ENCODE results near the gene SLC25A21. TPM values are rescaled to one million over a fixed set of nuclear protein-coding genes. Genes with fewer than 3 reads are reported as not detected.

The SLC25A21 gene
- total and polyA plus RNA-seq, 10 of the 15 experiments (the other 5 are each of a cell fraction or from before 2014, with no cell fraction given), result 0.06 to 0.72 (median 0.17) TPM; not detected in 3

DNA sequence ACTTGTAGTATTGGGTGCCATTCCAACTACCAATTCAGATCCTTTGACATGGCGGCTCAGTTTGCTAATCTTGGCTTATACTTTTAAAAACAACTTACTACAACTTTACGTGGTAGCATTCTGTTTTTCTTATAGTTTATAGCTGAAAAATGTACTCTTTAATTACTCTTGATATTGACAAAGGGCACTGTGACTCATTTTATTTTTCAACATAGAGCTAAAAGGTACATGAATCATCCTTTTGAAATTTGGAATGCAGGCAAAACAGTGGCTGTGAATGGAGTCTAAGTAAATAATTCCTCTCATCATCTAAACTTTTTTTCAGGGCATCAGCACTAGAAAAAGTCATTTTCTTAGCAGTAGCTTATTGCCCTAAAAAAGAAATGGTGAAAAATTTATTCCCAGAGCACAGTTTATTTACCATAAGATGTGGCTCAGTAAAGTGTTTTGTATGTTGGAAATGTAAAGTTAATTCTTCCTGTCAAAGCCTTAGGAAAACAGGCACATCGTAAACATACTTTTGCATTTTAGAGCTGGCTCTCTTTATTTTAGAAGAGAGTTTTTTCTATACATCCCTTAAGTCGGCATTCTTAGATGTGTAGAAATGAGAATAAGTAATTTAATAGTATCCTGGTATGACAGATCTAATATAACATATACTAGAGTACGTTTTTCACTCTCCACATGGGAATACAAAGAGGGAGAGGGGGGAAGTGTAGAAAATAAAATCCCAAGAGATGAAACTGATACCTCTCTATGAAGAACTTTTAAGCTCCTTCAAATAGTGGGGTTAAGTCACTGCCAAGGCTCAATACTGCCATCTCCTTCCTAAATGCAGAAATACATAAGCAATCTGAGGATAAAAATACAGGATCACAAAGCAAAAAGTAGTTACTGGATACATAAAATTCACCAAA is 55.2 kb downstream of the SLC25A21 start (continued):
- TF ChIP-seq KDM1A (IDR thresholded peaks at IDR 0.05; ENCODE audit: borderline replicate concordance), result no peak
- no peak for TF ChIP-seq EP300 (IDR thresholded peaks at IDR 0.05; ENCODE audit: borderline replicate concordance in 1 of 2, control insufficient read depth in 1 of 2, low read depth in 2 of 2, low read length in 2 of 2)
- no peak for TF ChIP-seq MXI1 (IDR thresholded peaks at IDR 0.05; ENCODE audit: low read depth, low read length)

DNA sequence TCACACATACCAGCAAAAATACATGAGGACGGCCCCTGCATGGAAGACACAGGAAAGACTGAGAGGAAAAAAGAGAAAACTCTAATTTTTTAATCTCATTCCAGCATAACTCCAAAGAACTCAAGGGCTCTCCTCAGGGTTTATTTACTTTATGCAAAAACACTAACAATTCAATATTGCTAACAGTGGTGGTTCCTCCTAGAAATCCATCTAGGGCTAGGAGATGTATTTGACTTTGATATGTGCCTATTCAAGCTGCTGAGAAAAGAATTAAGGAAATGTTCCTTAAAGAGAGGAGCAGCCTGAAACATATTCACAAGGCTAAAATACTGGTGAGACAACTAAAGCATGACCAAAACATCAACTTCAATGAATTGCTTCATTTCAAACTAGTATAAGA is 57.0 kb downstream of the SLC25A21 start:
- FAIRE-seq, result no peak
- ChIA-PET CTCF (no interaction called here), RAD21 (ENCODE audit: unreplicated experiment) (no interaction called here)
- TF ChIP-seq POLR2A (IDR thresholded peaks at IDR 0.05; ENCODE audit: low read depth, low read length) (no peak), KLF5 (IDR thresholded peaks at IDR 0.05; ENCODE audit: partially characterized antibody) (no peak), POU2F2 (IDR thresholded peaks at IDR 0.05; ENCODE audit: borderline replicate concordance, low read depth, low read length) (no peak), NR2F1 (conservative IDR thresholded peaks at IDR 0.05) (no peak), BCL11A (IDR thresholded peaks at IDR 0.05; ENCODE audit: low read depth, low read length) (no peak), DPF2 (IDR thresholded peaks at IDR 0.05) (no peak), ZNF217 (IDR thresholded peaks at IDR 0.05) (no peak), ASH2L (IDR thresholded peaks at IDR 0.05; ENCODE audit: borderline replicate concordance, low read depth) (no peak), RAD21 (IDR thresholded peaks at IDR 0.05; ENCODE audit: insufficient read depth, low read depth, low read length) (no peak), ZNF622 (IDR thresholded peaks at IDR 0.05) (no peak), NBN (IDR thresholded peaks at IDR 0.05) (no peak), RELA (IDR thresholded peaks at IDR 0.05; ENCODE audit: borderline replicate concordance, partially characterized antibody) (no peak)
- TF ChIP-seq, protein P1, sequence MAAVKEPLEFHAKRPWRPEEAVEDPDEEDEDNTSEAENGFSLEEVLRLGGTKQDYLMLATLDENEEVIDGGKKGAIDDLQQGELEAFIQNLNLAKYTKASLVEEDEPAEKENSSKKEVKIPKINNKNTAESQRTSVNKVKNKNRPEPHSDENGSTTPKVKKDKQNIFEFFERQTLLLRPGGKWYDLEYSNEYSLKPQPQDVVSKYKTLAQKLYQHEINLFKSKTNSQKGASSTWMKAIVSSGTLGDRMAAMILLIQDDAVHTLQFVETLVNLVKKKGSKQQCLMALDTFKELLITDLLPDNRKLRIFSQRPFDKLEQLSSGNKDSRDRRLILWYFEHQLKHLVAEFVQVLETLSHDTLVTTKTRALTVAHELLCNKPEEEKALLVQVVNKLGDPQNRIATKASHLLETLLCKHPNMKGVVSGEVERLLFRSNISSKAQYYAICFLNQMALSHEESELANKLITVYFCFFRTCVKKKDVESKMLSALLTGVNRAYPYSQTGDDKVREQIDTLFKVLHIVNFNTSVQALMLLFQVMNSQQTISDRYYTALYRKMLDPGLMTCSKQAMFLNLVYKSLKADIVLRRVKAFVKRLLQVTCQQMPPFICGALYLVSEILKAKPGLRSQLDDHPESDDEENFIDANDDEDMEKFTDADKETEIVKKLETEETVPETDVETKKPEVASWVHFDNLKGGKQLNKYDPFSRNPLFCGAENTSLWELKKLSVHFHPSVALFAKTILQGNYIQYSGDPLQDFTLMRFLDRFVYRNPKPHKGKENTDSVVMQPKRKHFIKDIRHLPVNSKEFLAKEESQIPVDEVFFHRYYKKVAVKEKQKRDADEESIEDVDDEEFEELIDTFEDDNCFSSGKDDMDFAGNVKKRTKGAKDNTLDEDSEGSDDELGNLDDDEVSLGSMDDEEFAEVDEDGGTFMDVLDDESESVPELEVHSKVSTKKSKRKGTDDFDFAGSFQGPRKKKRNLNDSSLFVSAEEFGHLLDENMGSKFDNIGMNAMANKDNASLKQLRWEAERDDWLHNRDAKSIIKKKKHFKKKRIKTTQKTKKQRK (IDR thresholded peaks at IDR 0.05; ENCODE audit: low read depth, low read length), result no peak
- TF ChIP-seq, protein P2, sequence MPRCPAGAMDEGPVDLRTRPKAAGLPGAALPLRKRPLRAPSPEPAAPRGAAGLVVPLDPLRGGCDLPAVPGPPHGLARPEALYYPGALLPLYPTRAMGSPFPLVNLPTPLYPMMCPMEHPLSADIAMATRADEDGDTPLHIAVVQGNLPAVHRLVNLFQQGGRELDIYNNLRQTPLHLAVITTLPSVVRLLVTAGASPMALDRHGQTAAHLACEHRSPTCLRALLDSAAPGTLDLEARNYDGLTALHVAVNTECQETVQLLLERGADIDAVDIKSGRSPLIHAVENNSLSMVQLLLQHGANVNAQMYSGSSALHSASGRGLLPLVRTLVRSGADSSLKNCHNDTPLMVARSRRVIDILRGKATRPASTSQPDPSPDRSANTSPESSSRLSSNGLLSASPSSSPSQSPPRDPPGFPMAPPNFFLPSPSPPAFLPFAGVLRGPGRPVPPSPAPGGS (IDR thresholded peaks at IDR 0.05; ENCODE audit: borderline replicate concordance, insufficient read depth, low read depth, low read length, poor library complexity, severe bottlenecking), result no peak
- TF ChIP-seq, protein P3, sequence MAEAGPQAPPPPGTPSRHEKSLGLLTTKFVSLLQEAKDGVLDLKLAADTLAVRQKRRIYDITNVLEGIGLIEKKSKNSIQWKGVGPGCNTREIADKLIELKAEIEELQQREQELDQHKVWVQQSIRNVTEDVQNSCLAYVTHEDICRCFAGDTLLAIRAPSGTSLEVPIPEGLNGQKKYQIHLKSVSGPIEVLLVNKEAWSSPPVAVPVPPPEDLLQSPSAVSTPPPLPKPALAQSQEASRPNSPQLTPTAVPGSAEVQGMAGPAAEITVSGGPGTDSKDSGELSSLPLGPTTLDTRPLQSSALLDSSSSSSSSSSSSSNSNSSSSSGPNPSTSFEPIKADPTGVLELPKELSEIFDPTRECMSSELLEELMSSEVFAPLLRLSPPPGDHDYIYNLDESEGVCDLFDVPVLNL (IDR thresholded peaks at IDR 0.05; ENCODE audit: low read depth, low read length), result no peak

More for the DNA sequence above, 57.0 kb downstream of the SLC25A21 start:
- Histone ChIP-seq H3K4me2 (ENCODE audit: control insufficient read depth, insufficient read depth) (no peak overlapping the region), H3K4me3 (no peak overlapping the region), H3K27me3 (replicated peaks in 1 of 2; ENCODE audit: control insufficient read depth in 2 of 2, insufficient read depth in 2 of 2, low read length in 1 of 2) (no peaks in the 10 kb centered on the region), H3K9me3 (replicated peaks; ENCODE audit: control insufficient read depth, insufficient read depth, low read length) (no peaks in the 10 kb centered on the region), H3K27ac (ENCODE audit: control insufficient read depth, insufficient read depth) (no peak overlapping the region), H3K36me3 (ENCODE audit: control insufficient read depth in 2 of 2, insufficient read depth in 2 of 2, low read length in 1 of 2) (no peaks in the 10 kb centered on the region), H3K79me2 (ENCODE audit: control insufficient read depth, insufficient read depth, low read length) (no peaks in the 10 kb centered on the region), H3K9ac (ENCODE audit: control insufficient read depth, insufficient read depth, low read length) (no peak overlapping the region), H4K20me1 (ENCODE audit: control insufficient read depth, insufficient read depth) (no peaks in the 10 kb centered on the region), H3K4me1 (ENCODE audit: control insufficient read depth, insufficient read depth, low read length) (no peaks in the 10 kb centered on the region), H2AFZ (ENCODE audit: control insufficient read depth, low read depth, low read length) (no peak overlapping the region)
- no TSS peak for BruUV-seq (replicated peaks)
- WGBS (ENCODE audit: insufficient coverage, insufficient replicate concordance, low lambda C conversion rate, missing lambda C conversion rate), result 71% methylated on average over 1 of the region's 1 CpG
- in situ Hi-C loops (cut with MboI) (no loop called here), intact Hi-C loops (cut with micrococcal nuclease; ENCODE audit: unreplicated experiment) (no loop called here)
- ATAC-seq (no peak), DNase-seq (ENCODE audit: low read depth, low spot score) (no peak)
- POLR2A ChIA-PET, result no interaction called here
- SMC1A ChIA-PET (ENCODE audit: uncharacterized antibody, unreplicated experiment), result no interaction called here

Data from GM12878 (cell line).